Activated B cell treated with CpG ODN at 0.5 μM for 24 hours (primary cell): Measurements from ENCODE around the gene MID2. TPM values are rescaled to one million over a fixed set of nuclear protein-coding genes. Genes with fewer than 3 reads are reported as not detected.

Experiments used
- ATAC-seq: fragments of 200-7000 bp; cut with Tn5 transposase; one replicate; pipeline ENCODE4 v1.10.0; 2021; ENCODE audit warnings: low read depth, mild to moderate bottlenecking, moderate library complexity
- CTCF ChIA-PET: fragments of 350-600 bp; sonication (Branson Sonifier 250); formaldehyde crosslinking; loops from one replicate; lab custom pipeline; 2021; ENCODE audit warnings: antibody characterized with exemption; lab: Charles Lee
- POLR2A ChIA-PET: fragments of 350-600 bp; sonication (Branson Sonifier 250); formaldehyde crosslinking; loops from one replicate; lab custom pipeline; 2021; ENCODE audit warnings: antibody characterized with exemption; lab: Charles Lee
- DNase-seq: peaks from one replicate; pipeline ENCODE4 v3.0.0; 2022
- H3K27ac Mint-ChIP-seq: one replicate; pipeline ENCODE4 v1.8.0; 2020; ENCODE audit warnings: mixed read lengths
- H3K27me3 Mint-ChIP-seq: one replicate; pipeline ENCODE4 v1.8.0; 2021; ENCODE audit warnings: mixed read lengths
- H3K36me3 Mint-ChIP-seq: one replicate; pipeline ENCODE4 v1.8.0; 2021; ENCODE audit warnings: low read depth, mixed read lengths
- H3K4me1 Mint-ChIP-seq: one replicate; pipeline ENCODE4 v1.8.0; 2021; ENCODE audit warnings: mixed read lengths
- H3K4me3 Mint-ChIP-seq: one replicate; pipeline ENCODE4 v1.8.0; 2020; ENCODE audit warnings: mild to moderate bottlenecking, mixed read lengths
- H3K9me3 Mint-ChIP-seq: one replicate; pipeline ENCODE4 v1.8.0; 2020; ENCODE audit warnings: mixed read lengths
- intact Hi-C: fragments of 100-400 bp; cut with micrococcal nuclease; formaldehyde crosslinking; loops from one replicate; pipeline ENCODE4 v1.15.1; 2024
- total RNA-seq: library from RNA; stranded (reverse); gene quantifications from 2 replicates; pipeline ENCODE4 v1.2.3, GENCODE V29; 2022
- TF ChIP-seq, protein P1 (sequence below): fragments of 200-600 bp; IDR thresholded peaks from one replicate; pipeline ENCODE4 v1.8.0; 2022; ENCODE audit warnings: antibody characterized with exemption, mild to moderate bottlenecking

The MID2 gene
- total RNA-seq, 1 donor from 2014 or later: 3.3 TPM

DNA sequence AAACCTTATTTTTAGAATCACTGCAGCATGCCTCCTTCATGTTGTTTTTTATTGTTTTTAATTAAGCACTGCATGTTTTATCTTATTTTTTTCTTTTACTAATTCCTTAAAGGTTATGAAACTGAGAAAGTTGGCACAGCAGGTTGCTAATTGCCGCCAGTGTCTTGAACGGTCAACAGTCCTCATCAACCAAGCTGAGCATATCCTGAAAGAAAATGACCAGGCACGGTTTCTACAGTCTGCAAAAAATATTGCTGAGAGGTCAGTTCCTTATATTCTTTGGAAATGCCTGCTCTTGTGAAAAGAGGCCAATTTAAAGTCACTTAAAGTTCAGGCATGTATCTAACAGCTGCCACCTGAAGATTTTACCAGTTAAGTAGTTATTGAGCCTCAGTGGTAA lies 79.7 kb downstream of the MID2 start:
- Mint-ChIP-seq H3K4me3 (no peak overlapping the region), H3K27me3 (peaks cover 2% of the 10 kb centered on the region), H3K27ac (no peak overlapping the region), H3K36me3 (no peaks in the 10 kb centered on the region), H3K4me1 (no peaks in the 10 kb centered on the region), H3K9me3 (no peaks in the 10 kb centered on the region)
- TF ChIP-seq, protein P1, sequence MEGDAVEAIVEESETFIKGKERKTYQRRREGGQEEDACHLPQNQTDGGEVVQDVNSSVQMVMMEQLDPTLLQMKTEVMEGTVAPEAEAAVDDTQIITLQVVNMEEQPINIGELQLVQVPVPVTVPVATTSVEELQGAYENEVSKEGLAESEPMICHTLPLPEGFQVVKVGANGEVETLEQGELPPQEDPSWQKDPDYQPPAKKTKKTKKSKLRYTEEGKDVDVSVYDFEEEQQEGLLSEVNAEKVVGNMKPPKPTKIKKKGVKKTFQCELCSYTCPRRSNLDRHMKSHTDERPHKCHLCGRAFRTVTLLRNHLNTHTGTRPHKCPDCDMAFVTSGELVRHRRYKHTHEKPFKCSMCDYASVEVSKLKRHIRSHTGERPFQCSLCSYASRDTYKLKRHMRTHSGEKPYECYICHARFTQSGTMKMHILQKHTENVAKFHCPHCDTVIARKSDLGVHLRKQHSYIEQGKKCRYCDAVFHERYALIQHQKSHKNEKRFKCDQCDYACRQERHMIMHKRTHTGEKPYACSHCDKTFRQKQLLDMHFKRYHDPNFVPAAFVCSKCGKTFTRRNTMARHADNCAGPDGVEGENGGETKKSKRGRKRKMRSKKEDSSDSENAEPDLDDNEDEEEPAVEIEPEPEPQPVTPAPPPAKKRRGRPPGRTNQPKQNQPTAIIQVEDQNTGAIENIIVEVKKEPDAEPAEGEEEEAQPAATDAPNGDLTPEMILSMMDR: no peak
- no peak for DNase-seq
- no peak for ATAC-seq
- ChIA-PET POLR2A (no interaction called here), CTCF (no interaction called here)
- intact Hi-C loops: no loop called here

DNA sequence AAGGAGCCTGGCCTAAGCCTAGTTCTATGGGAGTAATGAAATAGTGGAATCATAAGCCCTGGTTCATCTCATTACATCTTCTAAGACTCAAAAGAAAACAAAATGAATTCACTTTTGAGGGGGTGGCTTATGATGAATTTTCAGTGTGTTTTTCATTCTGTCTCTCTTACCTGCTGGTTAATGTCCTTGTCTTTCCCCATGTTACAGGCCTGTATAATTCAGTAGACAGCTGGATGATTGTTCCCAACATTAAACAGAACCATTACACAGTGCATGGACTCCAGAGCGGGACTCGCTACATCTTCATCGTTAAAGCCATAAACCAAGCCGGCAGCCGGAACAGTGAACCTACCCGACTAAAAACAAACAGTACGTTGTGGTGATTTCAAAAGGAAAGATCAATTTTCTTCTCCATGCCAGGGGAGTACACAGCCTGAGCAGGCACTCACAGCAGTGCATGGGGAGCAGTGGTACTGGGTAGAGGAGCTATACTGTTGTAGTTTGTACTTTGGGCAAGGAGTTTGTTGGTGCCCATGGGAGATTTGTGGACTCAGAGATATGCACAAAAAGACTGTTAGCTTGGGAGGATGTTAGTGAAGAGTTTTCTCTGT lies 98.6 kb downstream of the MID2 start:
- ATAC-seq (no peak), DNase-seq (no peak)
- CTCF ChIA-PET: no interaction called here
- POLR2A ChIA-PET: no interaction called here
- Mint-ChIP-seq H3K4me1 (no peaks in the 10 kb centered on the region), H3K9me3 (no peaks in the 10 kb centered on the region), H3K36me3 (no peaks in the 10 kb centered on the region), H3K27ac (no peak overlapping the region), H3K27me3 (no peaks in the 10 kb centered on the region), H3K4me3 (no peak overlapping the region)
- TF ChIP-seq, protein P1: no peak
- intact Hi-C loops: no loop called here

DNA sequence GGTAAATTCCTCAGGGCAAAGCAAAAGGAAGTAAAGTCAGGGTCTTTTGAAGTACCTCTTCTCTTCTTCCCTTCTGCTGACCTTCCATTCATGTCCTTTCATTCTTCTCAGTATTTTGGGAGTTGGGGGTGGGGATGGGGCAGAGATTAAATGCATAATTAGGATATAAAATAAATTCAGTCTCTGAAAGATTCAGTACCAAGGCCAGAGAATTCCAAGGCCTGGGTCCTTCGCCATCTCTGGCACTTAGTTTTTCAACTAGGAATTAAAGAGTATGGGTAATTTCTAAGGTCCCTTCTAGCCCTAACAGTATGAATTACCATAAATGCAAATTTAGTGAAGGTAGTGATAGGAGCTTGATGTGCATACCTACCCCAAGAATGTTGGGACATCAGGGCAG lies 108.6 kb downstream of the MID2 start:
- Mint-ChIP-seq H3K4me3 (no peak overlapping the region), H3K27ac (no peak overlapping the region), H3K36me3 (no peaks in the 10 kb centered on the region), H3K27me3 (peaks cover 8% of the 10 kb centered on the region), H3K4me1 (no peaks in the 10 kb centered on the region), H3K9me3 (no peaks in the 10 kb centered on the region)
- ChIA-PET CTCF (no interaction called here), POLR2A (no interaction called here)
- intact Hi-C loops: no loop called here
- DNase-seq (no peak), ATAC-seq (no peak)
- TF ChIP-seq, protein P1: no peak

DNA sequence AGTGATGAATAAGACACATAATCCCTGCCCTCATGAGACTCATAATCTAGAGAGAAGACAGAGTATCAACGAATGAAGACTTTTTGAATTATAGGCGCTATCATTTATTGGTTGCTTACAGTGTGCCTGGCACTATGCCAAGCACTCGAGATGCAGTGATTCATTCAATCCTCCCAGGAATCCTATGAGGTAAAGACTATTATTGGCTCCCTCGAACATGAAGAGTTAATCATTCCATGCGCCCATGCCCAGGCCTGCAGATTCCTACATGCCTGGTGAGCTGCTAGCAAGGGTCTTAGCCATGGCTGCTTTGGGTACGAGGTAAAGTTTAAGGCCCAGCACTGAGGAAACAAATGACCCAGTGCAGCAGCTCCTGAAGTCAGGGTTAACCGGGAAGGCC lies 109.5 kb downstream of the MID2 start:
- ChIA-PET CTCF (no interaction called here), POLR2A (no interaction called here)
- no peak for ATAC-seq
- TF ChIP-seq, protein P1: no peak
- H3K27ac Mint-ChIP-seq: no peak overlapping the region
- H3K36me3 Mint-ChIP-seq: no peaks in the 10 kb centered on the region
- intact Hi-C loops: no loop called here
- no peaks in the 10 kb centered on the region for H3K9me3 Mint-ChIP-seq
- no peak for DNase-seq
- no peaks in the 10 kb centered on the region for H3K4me1 Mint-ChIP-seq
- H3K27me3 Mint-ChIP-seq: peaks cover 8% of the 10 kb centered on the region
- H3K4me3 Mint-ChIP-seq: no peak overlapping the region

DNA sequence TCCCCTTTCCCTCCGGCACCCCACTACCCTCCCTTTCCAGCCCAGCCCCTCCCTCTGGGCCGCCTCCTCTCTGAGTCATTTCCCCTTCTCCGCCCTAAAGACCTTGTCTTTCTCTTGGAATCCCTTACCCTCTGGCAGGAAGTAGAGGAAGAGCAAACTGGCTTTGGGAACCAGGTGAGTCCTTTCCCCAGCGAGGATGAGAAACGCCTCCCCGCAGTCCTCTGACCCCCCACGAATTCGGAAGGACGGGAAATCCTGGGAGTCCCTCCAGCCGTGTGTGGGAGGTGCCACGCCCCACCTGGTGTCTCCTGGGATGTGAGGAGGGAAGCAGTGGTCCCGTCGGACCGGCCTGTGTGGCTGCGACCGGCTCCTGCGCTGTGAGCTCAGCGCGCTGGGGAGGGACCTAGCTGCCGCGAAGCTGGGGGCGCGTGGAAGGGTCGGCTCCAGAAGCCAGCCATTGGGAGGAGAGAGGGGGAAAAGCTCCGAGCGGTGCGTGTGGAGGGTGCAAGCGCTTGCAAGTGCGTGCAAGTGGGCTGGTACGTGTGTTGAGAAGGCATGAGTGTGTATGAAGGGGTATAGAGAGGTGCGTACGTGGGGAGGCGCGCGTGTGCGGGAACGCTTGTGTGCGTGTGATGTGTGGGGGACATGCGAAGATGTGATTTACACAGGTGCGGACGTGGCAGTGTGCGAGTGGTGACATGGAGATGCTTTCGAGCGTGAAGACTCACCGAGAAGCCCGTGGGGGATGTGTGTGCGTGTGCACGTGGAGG lies 110.2 kb downstream of the MID2 start:
- intact Hi-C loops: no loop called here
- TF ChIP-seq, protein P1: no peak
- H3K27me3 Mint-ChIP-seq: peaks cover 8% of the 10 kb centered on the region
- DNase-seq (no peak), ATAC-seq (no peak)
- CTCF ChIA-PET: no interaction called here
- no peak overlapping the region for H3K27ac Mint-ChIP-seq
- H3K4me1 Mint-ChIP-seq: no peaks in the 10 kb centered on the region
- no peaks in the 10 kb centered on the region for H3K36me3 Mint-ChIP-seq
- H3K9me3 Mint-ChIP-seq: no peaks in the 10 kb centered on the region
- POLR2A ChIA-PET: no interaction called here
- H3K4me3 Mint-ChIP-seq: no peak overlapping the region
